Activated CD4-positive, alpha-beta T cell treated with anti-CD3 and anti-CD28 coated beads, Interleukin-10, Interleukin-2, amounts not matched to agents 100 ng/mL and 50 ng/mL, durations not matched to agents 16 hours and 8 hours (primary cell): Measurements from ENCODE around the gene PTPRCAP.

Source experiments
- DNase-seq: peaks from one replicate; pipeline ENCODE4 v3.0.0-alpha.2; 2020

Gene PTPRCAP

DNA sequence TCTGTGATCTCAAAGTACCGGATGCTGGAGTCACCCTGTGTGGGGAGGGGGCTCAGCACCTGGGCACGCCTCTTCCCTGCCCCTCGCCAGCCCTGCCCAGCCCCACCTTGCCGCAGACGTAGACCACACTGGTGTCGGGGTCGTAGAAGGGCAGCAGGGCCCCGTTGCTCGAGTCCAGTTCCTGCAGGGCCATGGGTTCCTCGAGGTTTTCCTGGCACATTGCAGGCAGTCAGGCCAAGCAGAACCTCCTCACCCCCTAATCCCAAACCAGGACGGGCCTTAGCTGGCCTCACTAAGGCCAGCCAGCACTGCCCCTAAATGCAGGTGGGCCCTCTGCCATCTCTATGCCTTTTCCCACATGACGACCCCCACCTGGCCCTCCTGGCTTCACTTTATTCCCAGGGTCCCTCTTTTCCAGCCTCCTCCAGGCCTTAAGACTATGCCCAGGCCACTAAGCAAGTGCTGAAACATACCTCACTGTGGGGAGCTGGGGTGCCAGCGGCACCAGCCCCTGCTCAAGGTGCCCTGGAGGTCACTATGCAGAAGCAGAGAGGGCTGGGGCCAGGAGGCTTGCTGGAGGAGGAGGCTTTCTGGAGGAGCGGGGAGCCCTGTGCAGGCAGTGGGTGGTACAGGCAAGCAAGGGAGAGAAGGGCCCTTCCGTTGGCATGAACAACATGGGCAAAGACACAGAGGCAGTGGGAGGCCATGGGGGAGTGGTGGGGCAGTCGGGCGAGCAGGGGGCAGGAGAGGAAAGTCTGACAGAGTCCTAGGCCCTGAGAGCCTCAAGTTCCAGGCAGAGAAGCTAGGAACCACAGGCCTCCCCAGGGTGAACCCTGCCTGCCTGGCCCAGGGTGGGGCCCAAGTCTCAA, 3.0 kb upstream of the PTPRCAP start:
- peak; percentile 52 for DNase-seq

DNA sequence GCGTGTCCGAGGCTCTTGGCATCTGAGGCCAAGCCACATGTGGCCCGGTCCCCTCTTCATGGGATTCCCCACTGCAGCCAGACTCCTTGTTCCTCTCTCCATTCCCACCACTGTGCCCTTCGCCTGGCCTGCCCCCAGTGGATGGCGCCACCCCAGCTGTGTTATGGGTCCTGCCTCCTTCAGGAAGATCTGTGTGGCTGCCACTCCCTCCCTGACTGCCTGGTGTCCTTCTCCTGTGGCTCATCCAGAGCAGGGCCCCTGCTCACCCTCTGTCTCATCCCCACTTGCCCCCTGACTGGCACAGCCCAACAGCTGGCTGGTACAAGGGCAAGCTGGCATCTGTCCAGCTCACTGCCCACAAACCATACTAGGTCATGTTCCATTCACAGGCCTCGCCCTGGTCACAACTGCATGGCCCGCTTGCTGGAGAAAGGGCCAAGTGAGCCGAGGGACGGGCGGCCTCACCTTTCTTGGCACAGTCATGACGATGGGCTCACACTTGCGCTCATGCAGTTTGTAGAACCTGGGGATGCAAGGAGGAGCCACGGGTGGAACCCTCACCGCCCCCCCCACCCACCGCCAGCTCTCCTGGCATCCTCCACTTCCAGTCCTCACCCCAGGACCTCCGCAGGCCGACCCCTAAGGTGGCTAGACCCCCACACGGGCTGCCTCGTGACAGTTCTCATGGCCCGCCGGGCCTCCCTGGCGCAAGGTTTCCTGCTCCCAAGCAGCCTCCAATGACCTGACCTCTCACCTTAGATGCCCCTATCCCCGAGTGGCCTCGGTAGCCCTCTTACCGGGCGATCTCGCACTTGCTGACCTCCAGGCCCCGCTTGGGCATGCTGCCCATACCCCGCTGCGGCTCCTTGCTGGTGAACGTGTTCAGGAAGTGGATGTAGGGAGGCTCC, 2.1 kb upstream of the PTPRCAP start:
- peak; percentile 66 for DNase-seq

DNA sequence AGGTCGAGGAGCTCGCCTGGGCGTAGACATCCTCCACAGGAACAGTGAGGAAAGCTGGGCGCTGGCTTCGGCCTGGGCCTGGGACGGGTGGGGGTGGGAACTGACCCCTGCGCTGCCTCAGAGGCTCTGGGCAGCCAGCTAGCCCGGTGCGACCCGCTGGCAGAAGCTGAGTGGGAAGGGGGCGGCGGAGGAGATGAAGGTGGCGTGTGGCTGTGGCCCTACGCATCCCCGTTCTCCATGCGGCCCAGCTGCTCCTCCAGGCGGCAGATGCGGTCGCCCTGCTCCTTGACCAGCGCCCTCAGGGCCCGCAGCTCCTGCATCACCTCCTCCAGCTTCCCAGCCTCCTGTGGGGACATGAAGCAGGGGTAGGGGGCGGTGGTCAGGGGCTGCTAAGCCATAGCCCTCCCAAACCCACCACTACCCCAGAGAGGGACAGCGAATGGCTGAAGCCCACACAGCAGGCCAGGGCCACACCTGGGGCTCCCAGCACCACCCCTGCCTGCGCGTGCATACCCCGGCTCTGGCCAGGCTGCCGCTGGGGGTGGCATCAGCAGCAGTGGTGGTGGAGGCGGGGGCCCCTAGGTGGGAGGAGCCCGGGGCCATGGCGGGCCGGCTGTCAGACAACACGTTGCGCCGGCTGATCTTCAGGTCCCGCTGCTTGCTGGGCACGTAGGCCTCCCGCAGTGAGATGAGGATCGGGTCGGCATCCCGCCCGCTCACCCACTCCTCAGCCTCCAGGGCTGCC, 848 bp upstream of the PTPRCAP start:
- peak; percentile 93 for DNase-seq

DNA sequence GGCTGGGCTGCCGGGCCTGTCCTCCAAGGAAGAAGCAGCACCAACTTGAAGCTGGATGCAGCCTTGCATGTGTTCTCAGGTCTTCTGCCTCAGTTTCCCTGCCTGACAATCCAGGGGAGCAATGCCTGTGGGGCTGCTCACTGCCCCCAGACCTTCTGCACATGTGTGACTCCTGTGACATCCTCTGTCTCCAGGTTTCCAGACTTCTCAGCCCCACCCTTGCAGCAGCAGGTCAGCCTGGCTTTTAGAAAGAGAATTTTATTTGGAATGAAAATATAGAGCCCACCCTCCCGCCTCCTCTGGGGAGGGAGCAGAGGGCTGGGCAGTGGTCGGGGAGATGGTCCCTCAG, 301 bp upstream of the PTPRCAP start:
- no peak for DNase-seq

DNA sequence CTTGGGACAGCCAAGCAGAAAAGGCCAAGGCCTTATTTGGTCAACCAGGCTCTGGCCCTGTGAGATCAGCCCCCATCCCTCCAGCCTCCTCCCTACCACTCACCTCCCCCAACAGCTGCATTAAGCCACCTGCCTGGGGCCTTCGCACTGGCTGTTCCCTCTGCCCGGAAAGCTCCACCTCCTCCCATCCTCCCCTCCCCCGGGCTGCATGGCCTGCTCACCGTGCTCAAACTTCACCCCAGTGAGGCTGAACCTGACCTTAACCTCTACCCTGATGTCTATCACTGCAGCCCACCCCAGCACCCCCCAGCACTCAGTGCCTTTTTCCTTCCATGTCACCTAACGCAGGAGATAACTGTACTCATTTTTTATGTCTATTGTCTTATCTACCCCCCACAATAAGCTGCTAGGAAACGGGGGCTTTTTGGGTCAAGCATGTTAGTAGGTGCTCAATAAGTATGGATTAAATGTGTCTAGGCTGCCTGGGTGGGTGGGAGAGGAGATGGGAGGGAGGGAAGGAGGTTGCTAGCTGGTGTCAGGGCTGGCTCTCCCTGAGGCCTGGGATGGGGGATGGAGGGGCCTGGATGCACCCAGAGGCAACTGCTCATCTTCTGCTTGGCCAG, 912 bp downstream of the PTPRCAP start:
- peak; percentile 93 for DNase-seq

DNA sequence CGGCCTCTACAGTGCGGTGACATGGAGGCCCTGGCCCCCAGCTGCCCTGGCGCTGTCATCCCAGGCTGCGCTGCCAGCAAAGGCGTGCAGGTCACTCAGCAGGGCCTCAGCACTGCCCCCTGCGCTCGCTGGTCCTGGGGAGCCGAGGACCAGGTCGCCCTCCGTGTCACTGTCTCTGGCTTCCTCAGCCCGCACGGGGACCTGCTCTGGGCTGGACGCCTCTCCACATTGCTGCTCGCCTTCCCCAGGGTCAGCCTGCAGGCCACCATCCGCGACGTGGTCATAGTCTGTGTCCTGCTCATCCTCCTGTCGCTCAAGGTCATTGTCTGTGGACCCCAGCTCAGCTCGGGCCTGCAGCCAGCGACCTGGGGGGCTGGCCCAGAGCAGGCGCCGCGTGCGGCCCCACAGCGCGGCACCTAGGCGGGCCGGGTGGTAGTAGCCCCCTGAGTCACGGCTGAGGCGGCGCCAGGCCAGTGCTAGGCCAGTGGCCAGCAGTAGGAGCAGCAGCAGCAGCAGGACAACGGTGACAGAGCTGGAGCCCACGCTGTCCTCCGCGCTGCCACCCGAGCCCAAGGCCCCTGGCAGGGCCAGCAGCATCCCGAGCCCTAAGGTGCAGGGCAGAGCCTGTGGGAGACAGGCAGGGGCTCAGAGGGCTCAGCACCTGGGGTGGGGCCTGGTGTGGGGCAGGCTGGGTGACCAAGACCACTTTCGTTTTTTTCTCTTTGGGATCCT, 1.6 kb downstream of the PTPRCAP start:
- DNase-seq = peak; percentile 19

GRCh38 chr11:67435031-67435726, 2.3 kb downstream of the PTPRCAP start:
- peak; percentile 46 for DNase-seq

DNA sequence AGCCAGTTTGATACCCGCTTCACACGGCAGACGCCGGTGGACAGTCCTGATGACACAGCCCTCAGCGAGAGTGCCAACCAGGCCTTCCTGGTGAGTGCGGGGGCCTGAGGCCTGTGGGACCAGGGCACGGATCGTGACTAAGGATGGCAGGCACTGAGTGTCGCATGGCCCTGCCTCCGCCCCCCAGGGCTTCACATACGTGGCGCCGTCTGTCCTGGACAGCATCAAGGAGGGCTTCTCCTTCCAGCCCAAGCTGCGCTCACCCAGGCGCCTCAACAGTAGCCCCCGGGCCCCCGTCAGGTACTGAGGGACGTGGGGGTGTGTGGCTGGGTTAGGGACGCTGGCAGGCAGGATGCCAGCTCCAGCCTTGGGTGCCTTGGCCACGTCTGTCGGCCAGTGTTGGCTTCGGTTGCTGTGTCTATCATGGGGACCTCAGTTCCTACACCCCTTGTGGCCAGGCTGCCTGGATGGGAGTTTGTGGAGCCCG, 3.0 kb downstream of the PTPRCAP start:
- peak; percentile 48 for DNase-seq

- DNase-seq = peak; percentile 47
These were observed 3.7 kb downstream of the PTPRCAP start for GRCh38 chr11:67433536-67434394.

DNA sequence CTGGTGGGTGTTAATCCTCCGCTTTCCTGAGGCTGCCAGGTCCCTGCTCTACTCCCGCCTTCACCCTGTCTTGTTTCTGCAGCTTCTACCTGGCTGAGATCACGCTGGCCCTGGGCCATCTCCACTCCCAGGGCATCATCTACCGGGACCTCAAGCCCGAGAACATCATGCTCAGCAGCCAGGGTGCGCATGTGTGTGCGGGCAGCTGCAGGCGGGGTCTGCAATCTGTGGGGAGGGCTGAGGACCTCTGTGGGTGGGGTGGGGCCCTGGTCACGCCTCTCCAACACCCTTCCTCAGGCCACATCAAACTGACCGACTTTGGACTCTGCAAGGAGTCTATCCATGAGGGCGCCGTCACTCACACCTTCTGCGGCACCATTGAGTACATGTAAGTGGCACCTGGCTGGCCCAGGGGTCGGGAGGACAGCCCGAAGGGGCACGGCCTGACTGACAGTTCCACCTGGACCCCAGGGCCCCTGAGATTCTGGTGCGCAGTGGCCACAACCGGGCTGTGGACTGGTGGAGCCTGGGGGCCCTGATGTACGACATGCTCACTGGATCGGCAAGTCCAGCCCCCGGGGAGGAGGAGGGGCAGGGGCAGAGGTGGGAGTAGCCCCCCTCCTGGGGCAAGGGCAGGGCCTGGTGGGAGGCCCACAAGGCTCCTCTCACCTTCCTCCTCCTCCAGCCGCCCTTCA, 4.7 kb downstream of the PTPRCAP start:
- no peak for DNase-seq

GRCh38 chr11:67431346-67432249, 5.9 kb downstream of the PTPRCAP start:
- no peak for DNase-seq

- no peak for DNase-seq
These were observed 7.8 kb downstream of the PTPRCAP start for GRCh38 chr11:67429722-67430121.

GRCh38 chr11:67429038-67429668, 8.3 kb downstream of the PTPRCAP start:
- no peak for DNase-seq

DNA sequence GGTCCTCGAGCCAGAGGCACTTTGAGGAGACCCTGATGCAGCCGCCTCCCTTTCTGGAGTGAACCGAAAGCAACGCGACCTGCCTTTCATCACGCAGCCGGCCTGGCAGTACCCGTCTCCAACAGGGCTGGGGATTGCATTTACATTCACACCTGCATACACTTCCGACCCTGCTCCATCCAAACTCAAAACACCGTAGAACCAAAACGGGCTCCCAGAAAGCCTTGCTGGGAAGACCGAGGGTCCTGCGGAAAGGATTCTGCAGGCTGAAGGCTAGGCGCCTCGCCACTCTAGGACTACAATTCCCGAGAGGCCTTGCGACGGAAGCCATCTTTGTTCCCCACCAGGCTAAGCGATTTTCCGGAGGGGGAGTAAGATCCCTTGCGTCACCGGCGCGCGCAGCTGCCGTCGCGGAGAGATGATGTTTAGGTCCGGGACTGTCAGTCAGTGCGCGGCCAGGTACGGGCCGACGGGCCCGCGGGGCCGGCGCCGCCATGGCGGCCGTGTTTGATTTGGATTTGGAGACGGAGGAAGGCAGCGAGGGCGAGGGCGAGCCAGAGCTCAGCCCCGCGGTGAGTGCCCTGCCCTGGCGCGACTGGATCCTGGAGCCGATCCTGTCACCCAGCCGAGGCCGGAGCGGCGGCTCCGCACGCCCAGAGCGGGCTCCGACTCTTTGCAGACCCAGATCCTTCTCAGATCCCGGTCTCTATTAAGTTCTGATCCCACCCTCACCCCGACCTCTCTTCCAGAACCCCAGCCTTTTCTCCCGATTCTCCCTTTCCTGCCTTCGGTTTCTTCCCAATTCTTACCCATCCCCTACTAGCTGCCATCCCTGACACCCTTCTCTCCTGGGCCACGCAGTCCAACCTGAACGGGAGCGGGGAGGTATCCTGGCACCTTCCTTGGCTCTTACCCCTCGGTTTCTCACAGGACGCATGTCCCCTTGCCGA, 9.2 kb downstream of the PTPRCAP start, which contains the start of gene RPS6KB2:
TSS of gene RPS6KB2 (plus strand) at position 443 of the 950 bp plus-strand sequence. CDS start at position 495, 52 bp downstream.
- peak; percentile 99 for DNase-seq

DNA sequence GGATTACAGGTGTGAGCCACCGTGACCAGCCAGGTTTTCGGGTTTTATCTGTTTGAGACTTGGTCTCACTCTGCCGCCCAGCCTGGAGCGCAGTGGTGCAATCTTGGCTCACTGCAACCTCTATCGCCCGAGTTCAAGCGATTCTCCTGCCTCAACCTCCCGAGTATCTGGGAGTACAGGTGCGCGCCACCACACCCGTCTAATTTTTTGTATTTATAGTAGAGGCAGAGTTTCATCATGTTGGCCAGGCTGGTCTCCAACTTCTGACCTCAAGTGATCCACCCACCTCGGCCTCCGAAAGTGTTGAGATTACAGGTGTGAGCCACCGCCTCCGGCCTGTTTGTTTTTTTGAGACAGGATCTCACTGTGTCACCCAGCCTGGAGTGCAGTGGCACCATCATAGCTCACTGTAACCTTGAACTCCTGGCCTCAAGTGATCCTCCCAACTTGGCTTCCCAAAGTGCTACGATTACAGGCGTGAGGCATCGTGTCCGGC, 10.1 kb downstream of the PTPRCAP start:
- peak; percentile 33 for DNase-seq

DNA sequence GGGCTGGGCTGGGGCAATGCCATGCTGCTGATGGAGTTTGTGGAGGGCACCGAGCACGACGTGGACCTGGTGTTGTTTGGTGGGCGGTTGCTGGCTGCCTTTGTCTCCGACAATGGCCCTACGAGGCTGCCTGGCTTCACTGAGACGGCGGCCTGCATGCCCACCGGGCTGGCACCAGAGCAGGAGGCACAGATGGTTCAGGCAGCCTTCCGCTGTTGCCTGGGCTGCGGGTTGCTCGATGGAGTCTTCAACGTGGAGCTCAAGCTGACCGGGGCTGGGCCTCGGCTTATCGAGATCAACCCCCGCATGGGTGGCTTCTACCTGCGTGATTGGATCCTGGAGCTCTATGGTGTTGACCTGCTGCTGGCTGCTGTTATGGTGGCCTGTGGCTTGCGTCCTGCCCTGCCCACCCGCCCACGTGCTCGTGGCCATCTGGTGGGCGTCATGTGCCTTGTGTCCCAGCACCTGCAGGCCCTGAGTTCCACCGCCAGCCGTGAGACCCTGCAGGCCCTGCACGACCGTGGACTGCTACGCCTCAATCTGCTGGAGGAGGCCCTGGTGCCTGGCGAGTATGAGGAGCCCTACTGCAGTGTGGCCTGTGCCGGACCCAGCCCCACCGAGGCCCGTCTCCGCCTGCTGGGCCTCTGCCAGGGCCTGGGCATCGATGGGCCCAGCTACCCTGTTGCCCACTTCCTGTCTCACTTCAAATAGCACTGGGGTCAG, 13.4 kb downstream of the PTPRCAP start:
- DNase-seq = no peak
